ENCODE measurements around the gene LITAFD.

DNA sequence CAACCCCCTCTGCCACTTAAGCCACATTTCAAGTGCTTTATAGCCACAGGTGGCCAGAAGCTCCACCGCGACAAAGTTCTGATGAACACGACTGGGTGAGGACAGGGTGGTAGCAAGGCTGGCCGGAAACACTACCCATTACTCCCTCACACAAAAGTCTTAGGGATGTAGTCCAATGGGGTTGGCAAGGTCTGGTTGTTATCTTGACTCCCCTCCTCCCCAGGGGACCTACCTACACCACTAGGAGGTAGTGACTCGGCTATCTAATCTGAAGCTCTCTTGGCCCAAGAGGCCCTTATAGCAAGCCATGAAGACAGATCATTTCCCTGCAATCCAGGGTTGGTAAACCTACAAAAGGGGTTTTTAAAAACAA, 8.4 kb downstream of the LITAFD start:
- TF ChIP-seq, protein P1, sequence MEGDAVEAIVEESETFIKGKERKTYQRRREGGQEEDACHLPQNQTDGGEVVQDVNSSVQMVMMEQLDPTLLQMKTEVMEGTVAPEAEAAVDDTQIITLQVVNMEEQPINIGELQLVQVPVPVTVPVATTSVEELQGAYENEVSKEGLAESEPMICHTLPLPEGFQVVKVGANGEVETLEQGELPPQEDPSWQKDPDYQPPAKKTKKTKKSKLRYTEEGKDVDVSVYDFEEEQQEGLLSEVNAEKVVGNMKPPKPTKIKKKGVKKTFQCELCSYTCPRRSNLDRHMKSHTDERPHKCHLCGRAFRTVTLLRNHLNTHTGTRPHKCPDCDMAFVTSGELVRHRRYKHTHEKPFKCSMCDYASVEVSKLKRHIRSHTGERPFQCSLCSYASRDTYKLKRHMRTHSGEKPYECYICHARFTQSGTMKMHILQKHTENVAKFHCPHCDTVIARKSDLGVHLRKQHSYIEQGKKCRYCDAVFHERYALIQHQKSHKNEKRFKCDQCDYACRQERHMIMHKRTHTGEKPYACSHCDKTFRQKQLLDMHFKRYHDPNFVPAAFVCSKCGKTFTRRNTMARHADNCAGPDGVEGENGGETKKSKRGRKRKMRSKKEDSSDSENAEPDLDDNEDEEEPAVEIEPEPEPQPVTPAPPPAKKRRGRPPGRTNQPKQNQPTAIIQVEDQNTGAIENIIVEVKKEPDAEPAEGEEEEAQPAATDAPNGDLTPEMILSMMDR (IDR thresholded peaks at IDR 0.05): no peak
- TF ChIP-seq POLR2A (IDR thresholded peaks at IDR 0.05): no peak
